Fibroblast of the aortic adventitia (primary cell): Measurements from ENCODE around the gene MAPK10. TPM values are rescaled to one million over a fixed set of nuclear protein-coding genes. Genes with fewer than 3 reads are reported as not detected.

Source experiments
- DNase-seq: peaks from one replicate; pipeline ENCODE4 v3.0.0-alpha.2; 2010; ENCODE audit warnings: low read depth
- H3K4me3 ChIP-seq: 2 replicates; pipeline ENCODE4 v1.5.1; 2011; ENCODE audit warnings: low read depth, mild to moderate bottlenecking, control low read depth, low read length, moderate library complexity
- CTCF ChIP-seq: IDR thresholded peaks from 2 replicates; pipeline ENCODE4 v1.5.1; 2011; ENCODE audit warnings: mild to moderate bottlenecking, low read length, control low read depth, inconsistent platforms; ENCODE audit not compliant: insufficient read depth
- total RNA-seq: library from RNA; depleted of rRNA; stranded (reverse); fragments of >200 nt; gene quantifications from 2 replicates; pipeline ENCODE4 v1.2.3, GENCODE V29; 2012; ENCODE audit warnings: low replicate concordance

MAPK10 gene
- total RNA-seq, 1 donor, result 69.6 TPM

DNA sequence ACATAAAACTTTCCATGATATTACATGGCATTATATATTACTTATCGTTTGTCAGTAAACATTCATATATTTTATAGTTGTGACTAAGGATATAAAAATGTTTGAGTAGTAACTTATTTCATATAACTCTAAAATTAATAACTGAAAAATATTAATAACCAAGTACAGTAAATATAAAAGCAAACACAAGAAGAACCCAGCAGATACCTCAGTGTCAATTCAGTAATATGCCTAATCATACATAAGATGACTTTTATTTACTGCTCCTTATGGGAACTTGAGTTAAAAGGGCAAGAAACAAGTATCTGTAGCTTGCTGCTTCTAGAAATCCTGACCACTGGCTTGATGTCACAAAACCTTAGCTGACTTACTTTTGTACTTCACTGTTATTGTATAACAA, 28.4 kb upstream of the MAPK10 start:
- no peak for DNase-seq
- H3K4me3 ChIP-seq, result no peak overlapping the region
- no peak for TF ChIP-seq CTCF

GRCh38 chr4:86386817-86387415, 27.1 kb upstream of the MAPK10 start:
- TF ChIP-seq CTCF, result no peak
- no peak overlapping the region for H3K4me3 ChIP-seq
- no peak for DNase-seq

GRCh38 chr4:86386201-86386600, 26.3 kb upstream of the MAPK10 start:
- no peak for TF ChIP-seq CTCF
- no peak overlapping the region for H3K4me3 ChIP-seq
- no peak for DNase-seq

- DNase-seq, result no peak
- no peak overlapping the region for H3K4me3 ChIP-seq
- TF ChIP-seq CTCF, result no peak
Observed at GRCh38 chr4:86381431-86381830, 21.6 kb upstream of the MAPK10 start.

- no peak for TF ChIP-seq CTCF
- no peak for DNase-seq
- H3K4me3 ChIP-seq, result no peak overlapping the region
Observed at GRCh38 chr4:86380181-86380724, 20.4 kb upstream of the MAPK10 start.

DNA sequence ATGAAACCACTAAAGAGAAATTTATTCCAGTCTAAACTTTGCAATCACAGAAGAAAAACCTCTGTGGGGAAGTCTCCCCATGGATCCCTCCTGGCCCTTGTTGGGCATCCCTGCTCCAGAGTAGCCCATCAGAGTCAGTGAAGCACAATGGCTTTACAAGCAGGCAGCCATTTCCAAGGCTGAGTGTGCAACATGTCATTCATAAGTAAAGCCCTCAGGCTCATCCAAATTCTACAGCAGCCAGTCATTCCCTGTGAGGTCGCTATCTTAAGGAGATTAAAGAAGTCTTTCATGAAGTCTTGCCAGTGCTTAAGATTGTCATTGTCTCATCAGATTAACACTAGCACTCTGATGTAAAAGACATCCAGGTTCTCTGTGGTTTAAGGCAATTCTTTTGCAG, 17.0 kb upstream of the MAPK10 start:
- no peak for DNase-seq
- H3K4me3 ChIP-seq, result no peak overlapping the region
- no peak for TF ChIP-seq CTCF

- no peak overlapping the region for H3K4me3 ChIP-seq
- no peak for DNase-seq
- TF ChIP-seq CTCF, result no peak
Observed at GRCh38 chr4:86368433-86368832, 8.6 kb upstream of the MAPK10 start.
